NCI-H1694 treated with DMSO at 0.1 percent for 48 hours (cell line): ENCODE data around the gene NFE2L2.
"Not testable (repeated sequence)": the region's sequence is repeated elsewhere in the genome, so short reads cannot be mapped to it uniquely, and the experiment has no call there.

Source experiments
- DNase-seq: peaks from one replicate; lab custom pipeline; 2025; lab: John Stamatoyannopoulos, UW

The NFE2L2 gene

DNA sequence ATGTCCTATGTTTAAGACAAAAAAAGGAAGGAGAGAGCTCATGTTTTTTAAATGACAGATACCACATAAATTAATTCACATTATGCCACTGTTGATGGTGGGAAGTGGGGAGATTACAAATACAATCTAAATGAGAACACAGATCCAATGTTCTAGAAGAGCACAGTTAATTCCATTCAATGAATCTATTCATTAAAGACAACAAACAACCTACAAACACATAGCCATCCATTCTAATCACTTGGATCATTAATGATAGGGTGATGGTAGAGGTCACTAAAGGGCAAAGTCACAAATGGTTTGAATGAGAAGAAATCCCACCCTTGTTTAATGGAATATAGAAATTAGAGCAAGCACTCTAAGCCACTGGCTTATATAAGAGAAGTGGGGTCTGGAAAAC, 30.3 kb downstream of the NFE2L2 start:
- no peak for DNase-seq

DNA sequence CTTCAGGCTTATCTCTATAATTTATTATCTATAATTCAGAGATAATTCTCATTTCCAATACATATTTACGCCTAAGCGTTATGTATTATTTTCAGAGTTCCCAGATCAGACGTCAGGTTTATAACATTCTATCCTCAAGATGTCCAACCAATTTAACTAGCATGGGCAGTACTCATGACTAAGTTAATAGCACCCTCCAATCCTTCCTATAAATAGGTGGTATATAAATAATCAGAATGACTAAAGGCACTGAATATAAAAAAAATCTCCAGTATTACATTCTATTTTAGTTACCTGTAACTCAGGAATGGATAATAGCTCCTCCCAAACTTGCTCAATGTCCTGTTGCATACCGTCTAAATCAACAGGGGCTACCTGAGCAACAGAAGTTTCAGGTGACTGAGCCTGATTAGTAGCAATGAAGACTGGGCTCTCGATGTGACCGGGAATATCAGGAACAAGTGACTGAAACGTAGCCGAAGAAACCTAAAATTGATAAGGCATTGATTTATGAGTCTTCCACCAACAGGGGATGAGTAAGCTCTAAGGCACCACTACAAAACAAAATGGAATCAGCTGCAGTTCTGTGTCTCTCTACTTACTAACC, 32.3 kb downstream of the NFE2L2 start:
- DNase-seq: no peak

DNA sequence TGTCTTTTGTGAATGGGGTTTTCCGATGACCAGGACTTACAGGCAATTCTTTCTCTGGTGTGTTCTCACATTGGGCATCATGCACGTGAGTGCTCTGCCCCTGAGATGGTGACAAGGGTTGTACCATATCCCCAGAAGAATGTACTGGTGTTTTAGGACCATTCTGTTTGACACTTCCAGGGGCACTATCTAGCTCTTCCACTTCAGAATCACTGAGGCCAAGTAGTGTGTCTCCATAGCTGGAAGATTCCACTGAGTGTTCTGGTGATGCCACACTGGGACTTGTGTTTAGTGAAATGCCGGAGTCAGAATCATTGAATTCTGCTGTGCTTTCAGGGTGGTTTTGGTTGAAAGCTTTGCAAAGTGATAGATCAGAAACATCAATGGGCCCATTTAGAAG, 33.3 kb downstream of the NFE2L2 start:
- DNase-seq: no peak

DNA sequence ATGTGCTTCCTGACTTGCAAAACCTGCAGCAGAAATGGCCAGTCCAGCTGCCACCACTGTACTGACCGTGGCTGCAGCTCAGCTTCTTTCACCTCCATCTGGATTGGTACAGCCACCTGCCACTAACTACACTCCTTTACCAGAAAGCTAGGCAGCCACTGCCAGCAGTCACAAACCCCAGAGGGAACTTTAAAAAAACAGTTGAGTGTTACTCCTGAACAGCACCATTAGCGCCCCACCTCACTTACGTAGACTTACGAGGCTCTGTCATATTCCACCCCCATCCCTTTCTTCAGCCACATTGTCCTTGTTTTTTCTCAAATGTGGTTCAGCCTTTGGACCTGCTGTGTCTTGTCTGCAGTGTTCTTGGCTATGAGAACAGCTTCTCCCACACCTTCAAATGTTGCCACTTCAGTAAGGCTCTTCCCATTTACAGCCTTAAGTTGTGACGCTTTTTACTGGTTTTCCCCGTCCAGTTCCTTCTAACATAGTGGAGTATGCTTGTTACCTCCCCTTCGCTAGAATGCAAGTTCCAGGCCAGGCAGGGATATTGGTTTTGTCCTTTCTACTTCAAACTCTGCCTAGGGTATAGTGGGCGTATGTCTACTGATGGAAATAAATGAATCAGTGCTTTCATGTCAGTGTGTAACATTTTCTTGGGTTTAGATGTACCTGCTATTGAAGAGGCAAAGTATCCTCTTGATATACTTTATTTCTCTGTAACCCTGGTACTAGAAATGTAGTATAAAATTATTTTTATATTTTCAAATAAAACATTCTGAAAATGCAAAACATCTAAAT, 34.9 kb downstream of the NFE2L2 start:
- DNase-seq: no peak

DNA sequence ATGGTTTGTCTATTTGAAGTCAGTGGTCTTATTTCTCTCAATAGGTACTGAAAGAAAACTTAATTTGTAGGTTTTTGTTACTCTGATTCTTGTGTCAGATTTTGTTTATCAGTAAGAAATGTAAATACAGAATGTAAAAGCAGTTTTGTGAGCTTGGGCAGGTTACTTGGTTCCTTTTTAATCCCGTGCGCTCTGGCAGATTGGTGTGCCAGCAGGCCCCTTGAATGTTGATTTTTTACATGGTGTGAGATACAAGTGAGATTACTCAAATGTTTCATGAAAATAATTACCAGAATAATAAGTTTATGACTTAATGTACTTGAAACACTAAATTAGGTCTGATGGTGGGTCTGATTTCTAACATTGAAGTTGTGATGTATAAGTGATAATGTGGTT, 38.6 kb downstream of the NFE2L2 start:
- DNase-seq: no peak

DNA sequence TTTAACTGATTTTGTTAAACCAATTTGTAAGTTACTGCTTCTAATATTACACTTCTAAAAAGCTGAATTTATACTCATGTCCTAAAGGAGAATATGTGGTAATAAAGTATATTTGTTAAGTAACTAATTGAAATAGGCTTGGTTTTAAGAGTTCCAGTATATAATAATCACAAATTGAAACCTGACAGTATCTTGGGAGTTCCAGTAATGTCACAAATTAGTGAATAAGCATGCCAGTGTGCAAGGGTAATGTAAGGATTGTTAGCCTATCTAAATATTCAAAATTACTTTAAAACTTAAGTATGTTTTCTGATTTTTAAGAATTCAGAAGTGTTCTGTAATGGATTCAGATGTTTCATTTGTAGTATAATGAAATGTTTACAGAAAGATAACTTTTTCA, 41.1 kb downstream of the NFE2L2 start:
- not testable (repeated sequence) for DNase-seq

DNA sequence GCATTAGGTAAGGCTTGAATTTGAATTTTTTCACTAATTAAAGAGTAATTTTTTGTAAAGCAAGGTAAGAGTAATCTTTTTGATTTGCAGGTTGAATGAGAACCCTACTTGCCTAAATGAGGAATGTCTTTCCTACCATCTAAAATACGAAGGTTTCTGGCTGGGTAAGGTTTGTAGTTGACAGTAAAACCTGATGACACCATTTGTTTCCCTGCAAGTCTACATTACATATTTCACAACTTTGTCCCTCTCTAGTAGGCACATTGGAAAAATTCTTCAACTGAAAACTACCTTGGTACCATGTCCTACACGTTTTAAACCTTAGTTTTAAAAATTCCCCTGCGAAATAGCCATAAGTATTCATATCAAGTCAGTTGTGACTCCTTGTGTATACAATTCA, 42.6 kb downstream of the NFE2L2 start:
- no peak for DNase-seq

DNA sequence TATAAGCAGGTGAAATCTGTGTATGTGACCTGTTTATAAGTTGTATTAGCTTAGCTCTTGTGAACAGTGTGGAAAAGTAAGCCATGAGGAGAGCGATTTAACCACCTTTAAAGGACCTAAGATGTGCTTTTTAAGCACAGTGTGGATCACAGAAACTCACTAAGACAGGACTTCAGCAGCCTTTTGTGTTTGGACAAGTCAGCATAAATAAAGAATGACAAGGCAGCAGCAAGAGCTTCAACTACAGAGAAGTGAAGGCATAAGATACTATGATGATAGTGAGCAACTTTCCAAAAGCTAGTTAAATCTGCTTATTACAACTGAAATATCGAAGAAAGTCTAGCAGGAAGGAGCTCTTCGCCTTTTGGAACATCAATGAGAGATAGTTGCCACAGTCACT, 43.0 kb downstream of the NFE2L2 start:
- DNase-seq: no peak

DNA sequence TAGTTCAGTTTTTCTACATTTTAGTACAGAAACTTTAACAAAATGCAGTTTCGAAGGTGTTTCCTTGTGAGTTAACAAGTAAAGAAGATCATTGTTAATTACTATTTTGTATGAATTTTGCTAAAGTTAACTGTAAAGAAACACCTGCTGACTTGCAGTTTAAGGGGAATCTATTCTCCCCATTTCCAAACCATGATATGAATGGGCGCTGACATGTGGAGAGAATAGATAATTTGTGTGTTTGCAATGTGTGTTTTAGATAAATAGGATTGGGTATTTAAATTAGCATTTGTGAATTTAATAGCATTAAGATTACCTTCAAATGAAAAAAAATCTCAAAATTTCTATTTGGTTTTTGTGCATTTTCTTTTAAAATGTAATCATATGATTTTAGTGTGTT, 44.7 kb downstream of the NFE2L2 start:
- not testable (repeated sequence) for DNase-seq

DNA sequence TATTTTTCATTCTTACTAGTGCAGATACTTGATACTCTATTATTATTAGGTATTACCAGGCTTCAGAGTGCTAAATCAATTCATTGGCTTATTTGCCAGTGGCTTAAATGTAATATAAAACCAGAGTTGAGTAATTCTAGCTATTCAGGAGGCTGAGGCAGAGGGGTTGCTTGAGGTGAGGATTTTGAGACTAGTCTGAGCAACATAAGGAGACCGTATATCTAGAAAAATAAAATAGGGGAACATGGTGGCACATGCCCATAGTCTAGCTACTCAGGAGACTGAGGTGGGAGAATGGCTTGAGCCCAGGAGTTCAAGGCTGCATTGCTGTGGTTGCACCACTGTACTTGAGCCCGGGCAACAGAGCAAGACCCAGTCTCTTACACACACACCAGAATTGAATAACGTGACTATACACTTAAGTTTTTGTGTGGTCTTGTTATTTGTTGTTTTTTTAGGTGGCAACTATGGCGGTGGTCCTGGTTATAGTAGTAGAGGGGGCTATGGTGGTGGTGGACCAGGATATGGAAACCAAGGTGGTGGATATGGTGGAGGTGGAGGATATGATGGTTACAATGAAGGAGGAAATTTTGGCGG, 47.2 kb downstream of the NFE2L2 start:
- no peak for DNase-seq

DNA sequence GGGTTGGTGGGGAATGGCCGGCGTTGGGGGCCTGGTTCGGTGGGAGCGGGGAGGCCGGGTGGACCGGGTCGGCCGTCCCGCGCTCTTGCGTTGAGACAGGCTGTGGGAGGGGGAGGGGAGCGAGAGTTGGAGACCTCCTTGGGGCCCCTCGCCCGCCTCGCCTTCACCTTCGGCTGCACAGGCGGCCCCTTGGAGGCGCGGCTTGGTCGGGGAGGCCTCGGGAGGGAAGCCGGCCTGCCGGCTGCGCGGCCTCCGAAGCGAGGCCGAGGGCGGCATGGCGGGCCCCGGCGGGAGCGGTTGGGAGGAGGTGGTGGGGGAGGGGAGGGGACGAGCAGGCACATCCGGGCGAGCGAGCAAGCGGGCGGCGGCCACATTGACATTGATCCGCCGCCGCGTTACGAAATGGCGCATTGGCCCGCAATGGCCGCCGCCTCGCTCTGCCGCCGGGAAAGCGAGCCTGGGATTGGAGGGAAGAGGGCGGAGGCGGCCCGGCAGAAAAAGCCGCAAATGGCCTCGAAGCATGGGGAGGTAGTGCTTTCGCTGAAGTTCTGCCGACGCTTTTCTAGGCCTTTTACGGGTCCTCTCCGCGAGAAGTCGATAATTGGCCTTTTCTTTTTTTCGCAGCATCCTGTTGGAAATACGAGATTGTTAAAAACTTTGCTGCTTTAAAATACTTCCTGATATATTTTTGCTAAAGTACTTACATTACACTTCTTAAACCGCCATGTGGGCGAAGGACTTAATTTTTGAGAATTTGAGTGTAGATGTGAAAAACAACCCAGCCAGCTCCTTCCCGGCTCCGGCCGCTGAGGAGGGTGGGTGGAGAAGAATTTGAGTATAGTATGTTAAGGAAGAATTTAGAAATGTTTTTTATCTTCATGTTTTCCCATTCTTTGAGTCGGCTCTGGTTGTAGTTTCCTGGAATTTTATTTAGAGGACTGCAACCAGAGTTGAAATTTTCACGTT, 51.4 kb downstream of the NFE2L2 start:
- peak; percentile 85 for DNase-seq

DNA sequence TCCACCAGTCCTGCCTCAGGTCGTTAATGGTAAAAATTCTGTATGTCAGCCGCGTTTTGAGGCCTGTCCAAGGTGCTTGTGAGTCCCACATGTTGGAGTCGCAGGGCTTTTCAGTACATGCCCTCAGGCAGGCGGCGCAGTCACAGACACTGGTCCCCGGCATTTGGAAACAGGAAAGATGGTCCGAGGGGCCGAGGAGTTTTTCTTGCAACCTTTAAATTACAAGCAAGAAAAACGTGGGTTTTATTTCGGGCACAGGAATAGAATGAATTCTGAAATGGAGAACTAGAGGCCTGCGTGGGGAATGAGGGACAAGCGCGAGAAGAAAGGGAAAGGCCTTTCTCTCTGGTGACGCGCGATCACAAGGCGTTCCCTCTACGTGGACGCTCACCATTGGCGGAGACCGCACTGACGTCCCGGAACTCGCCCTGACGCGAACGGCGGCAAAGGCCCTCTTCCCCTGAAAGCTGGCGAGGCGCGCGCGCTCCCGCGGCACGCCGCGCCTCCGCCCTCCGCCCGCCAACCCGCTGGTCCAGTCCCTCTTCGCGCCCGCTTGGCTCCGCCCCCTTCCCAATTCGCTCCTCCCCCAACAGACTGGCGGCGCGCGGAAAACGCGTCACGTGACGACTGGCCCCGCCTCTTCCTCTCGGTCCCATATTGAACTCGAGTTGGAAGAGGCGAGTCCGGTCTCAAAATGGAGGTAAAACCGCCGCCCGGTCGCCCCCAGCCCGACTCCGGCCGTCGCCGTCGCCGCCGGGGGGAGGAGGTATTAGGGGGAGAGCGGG, 52.2 kb downstream of the NFE2L2 start, which contains the start of gene HNRNPA3:
Gene HNRNPA3, plus strand, starts transcription at position 689 of the 785 bp plus-strand sequence. Its CDS starts 6 bp downstream, at position 695.
- DNase-seq: peak; percentile 98

DNA sequence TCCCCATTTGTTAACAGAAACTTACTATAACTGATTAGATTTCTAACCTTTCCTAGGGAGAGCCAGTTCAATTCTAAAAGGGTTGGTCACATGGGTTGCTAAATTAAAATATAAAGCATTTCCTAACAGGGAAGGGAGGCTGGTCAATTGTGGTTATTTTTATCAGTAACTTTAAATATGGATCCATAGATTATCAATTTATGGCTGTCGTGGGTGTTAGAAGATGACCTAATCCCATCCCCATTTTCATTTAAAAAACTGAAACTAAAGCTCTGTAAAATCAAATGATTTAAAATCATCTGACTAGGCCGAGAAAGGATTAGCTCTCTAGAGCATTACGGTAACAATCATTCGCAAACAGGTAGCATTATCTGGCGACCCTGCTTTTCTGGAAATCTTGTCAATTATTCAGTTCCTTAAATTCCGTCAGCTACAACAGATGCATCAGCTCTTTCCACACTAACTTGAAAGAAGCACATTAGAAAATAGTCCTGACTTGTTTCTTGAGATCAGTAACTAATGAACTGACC, 52.9 kb downstream of the NFE2L2 start:
- DNase-seq: no peak

DNA sequence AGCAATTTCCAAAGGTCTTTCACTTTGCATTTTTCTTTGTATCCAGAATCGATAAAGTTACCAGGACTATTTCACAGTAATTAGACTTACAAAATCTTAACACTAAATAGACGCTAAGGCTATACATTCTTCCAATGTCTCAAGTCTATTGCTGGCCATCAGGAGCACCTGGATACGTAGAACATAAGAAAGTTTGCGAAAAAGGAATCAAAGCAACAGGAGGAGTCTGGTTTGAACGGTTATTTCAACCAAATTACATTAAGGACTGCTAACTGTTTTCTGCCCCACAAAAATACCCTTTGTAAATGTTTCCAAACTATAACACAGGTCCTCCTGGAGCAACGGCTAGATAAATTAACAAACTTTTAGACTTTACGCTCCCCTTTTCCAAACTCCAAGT, 53.4 kb downstream of the NFE2L2 start:
- DNase-seq: no peak

DNA sequence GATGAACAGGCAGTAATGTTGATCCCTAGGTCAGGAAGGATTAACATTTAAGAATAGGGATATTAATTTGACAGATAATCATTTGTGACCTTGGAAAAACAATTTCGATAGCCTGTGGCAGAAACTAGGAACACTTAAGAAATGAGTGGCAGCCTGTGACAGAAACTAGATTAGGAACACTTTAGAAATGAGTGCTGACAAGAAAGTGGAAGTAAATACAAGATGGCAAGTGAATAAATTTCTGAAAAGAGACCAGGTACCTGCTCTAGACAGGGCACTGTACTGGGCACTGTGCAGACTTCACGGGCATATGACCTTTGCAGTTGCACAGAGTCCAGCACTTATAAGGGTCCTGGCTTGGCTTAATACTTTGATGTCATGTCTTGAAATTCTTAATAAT, 57.4 kb downstream of the NFE2L2 start:
- no peak for DNase-seq

DNA sequence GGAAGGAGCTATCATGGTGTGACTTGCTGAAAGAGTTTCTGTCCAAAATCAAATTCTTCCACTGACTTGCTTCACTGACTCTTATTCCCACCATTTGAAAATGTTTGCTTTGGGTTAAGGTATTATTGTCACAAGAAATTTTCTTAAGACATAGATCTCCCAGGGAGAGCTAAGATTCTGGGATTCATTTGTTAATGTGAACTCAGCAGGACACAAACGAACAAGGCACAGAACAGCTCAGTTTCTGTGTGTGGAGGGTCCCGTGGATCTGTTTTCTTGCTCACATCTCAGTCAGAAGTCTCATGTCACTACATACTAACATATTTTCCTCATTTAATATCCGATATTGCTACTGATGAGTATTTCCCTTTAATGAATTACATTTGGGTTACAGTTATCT, 60.1 kb downstream of the NFE2L2 start:
- no peak for DNase-seq

DNA sequence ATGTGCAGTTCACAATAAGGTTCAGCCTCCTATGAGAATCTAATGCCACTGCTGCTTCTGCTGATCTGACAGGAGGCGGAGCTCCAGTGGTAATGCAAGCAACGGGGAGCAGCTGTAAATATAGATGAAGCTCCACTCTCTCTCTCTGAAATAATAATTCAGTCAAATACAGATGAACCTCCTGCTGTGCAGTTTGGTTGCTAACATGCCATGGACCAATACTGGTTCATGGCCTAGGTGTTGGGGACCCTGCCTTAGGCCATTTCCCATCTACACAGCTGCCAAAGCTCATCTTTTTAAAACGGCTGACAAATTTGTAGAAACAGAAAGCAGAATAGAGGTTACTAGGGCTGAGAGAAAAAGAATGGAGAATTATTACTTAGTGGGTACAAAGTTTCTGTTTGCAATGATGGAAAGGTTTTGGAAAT, 62.6 kb downstream of the NFE2L2 start:
- DNase-seq: peak; percentile 17

DNA sequence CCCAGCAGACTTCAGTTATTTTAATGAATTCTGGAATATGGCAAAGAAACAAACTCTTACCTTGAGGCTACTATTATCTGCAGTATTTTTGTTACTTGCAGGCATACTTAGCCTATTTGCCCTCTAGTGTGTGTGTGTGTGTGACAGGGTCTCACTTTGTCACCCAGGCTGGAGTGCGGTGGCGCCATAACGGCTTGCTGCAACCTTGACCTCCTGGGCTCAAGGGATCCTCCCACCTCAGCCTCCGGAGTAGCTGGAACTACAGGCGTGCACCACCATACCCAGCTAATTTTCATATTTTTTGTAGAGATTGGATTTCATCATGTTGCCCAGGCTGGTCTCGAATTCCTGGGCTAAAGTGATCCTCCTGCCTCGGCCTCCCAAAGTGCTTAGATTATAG, 64.1 kb downstream of the NFE2L2 start:
- DNase-seq: not testable (repeated sequence)

DNA sequence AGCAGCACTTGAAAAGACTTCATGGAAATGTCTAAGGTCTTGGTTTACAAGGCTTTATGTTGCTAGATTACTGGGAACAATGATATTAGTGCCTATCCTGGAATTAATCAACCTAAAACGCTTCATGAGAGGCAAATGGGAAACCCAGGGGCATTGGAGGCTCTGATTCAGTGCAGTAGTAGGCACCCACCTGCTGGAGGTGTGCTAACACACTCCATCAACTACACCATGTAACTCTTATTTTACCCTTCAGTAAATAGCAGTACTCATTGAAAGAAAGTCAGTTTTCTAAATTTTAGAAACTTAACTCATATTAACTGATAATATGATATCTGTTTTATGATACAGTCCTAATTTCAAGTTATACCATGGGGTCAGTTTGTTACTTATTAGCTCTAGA, 69.3 kb downstream of the NFE2L2 start:
- no peak for DNase-seq

DNA sequence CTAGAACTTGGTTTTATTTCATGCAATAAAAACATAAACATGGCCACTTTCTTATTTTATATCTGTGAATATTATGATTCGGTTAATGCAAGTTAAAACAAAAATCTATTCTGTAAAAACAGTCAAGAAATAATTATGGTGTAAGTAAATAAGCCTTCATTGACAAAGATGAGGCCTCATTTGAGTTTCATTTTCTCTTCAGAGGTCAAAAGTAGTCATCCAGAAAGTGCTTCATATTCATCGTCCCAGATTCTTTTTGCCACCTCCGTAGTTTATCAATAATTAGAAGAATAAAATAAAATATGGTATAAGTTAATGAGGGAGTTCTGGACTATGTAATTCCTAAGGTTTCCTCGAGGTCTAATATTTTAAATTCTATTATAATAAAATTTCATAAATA, 71.3 kb downstream of the NFE2L2 start:
- DNase-seq: no peak

DNA sequence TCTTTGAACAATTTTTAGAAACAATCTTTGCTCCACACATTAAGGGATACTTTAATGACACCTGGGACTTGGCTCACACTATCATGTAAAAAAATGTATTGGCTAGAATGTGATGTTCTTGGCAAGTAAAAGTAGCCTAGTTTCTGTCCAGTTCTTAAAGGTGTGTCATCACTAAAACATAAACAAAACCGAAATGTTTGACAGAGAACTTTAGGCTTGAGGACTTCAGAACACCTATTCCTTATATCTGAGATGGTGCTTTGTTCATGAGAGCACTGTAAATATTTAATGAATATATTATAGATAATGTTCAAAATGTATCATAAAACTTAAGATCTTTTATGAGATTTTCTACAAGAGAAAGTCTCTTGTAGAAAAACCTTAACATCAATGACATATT, 71.7 kb downstream of the NFE2L2 start:
- DNase-seq: no peak
